Mesenchymal stem cell (in vitro differentiated cells and primary cell): ENCODE results near the gene GARIN5B.

ENCODE experiments used
- DNase-seq: peaks from one replicate; pipeline ENCODE4 v3.0.0-alpha.2; 2013
- H2AFZ ChIP-seq: one replicate; pipeline ENCODE4 v1.6.1; 2013; ENCODE audit warnings: low read depth, mild to moderate bottlenecking, control low read depth, inconsistent platforms, low read length, moderate library complexity
- H2AK5ac ChIP-seq: 2 replicates; pipeline ENCODE4 v1.6.1; 2013; ENCODE audit warnings: low read length, moderate library complexity, mild to moderate bottlenecking, inconsistent platforms; ENCODE audit not compliant: severe bottlenecking
- H2BK120ac ChIP-seq: one replicate; pipeline ENCODE4 v1.6.1; 2013; ENCODE audit warnings: low read depth, mild to moderate bottlenecking, inconsistent platforms, low read length, moderate library complexity
- H2BK12ac ChIP-seq, 2 experiments: one replicate each; pipeline ENCODE4 v1.6.1; 2013; ENCODE audit warnings: inconsistent platforms in 2 of 2, low read length in 2 of 2, mild to moderate bottlenecking in 2 of 2, moderate library complexity in 2 of 2, control low read depth in 1 of 2
- H2BK15ac ChIP-seq: one replicate; pipeline ENCODE4 v1.6.1; 2013; ENCODE audit warnings: mild to moderate bottlenecking, low read depth, inconsistent platforms; ENCODE audit not compliant: poor library complexity, severe bottlenecking
- H2BK5ac ChIP-seq: 2 replicates; pipeline ENCODE4 v1.6.1; 2013; ENCODE audit warnings: low read depth, mild to moderate bottlenecking, low read length, control low read depth, inconsistent platforms; ENCODE audit not compliant: poor library complexity, severe bottlenecking
- H3K14ac ChIP-seq, 2 experiments: one replicate each; pipeline ENCODE4 v1.6.1; 2013; ENCODE audit warnings: inconsistent platforms in 2 of 2, low read length in 2 of 2, control low read depth in 1 of 2, mild to moderate bottlenecking in 1 of 2, moderate library complexity in 1 of 2
- H3K18ac ChIP-seq, 2 experiments: one replicate each; pipeline ENCODE4 v1.6.1; 2013; ENCODE audit warnings: inconsistent platforms in 2 of 2, low read length in 2 of 2, control low read depth in 1 of 2, low read depth in 1 of 2, mild to moderate bottlenecking in 1 of 2
- H3K23ac ChIP-seq, 2 experiments: one replicate each; pipeline ENCODE4 v1.6.1; 2013; ENCODE audit warnings: inconsistent platforms in 2 of 2, low read length in 2 of 2, mild to moderate bottlenecking in 2 of 2, moderate library complexity in 2 of 2, control low read depth in 1 of 2
- H3K27ac ChIP-seq: 2 replicates; pipeline ENCODE4 v1.5.1; 2013; ENCODE audit warnings: mild to moderate bottlenecking, moderate library complexity, low read length, control low read depth, inconsistent platforms; ENCODE audit not compliant: poor library complexity, severe bottlenecking
- H3K27me3 ChIP-seq, 2 experiments: 2 replicates each; pipeline versions ENCODE4 v1.6.1 to v1.7.0; 2013; ENCODE audit warnings: low read length in 2 of 2, mild to moderate bottlenecking in 2 of 2, moderate library complexity in 2 of 2, control low read depth in 1 of 2, inconsistent platforms in 1 of 2; ENCODE audit not compliant: control insufficient read depth in 1 of 2, insufficient read depth in 1 of 2
- H3K36me3 ChIP-seq, 2 experiments: 2 replicates each; pipeline versions ENCODE4 v1.6.1 to v1.7.0; 2013; ENCODE audit warnings: low read length in 2 of 2, control low read depth in 1 of 2, inconsistent platforms in 1 of 2, low read depth in 1 of 2, mild to moderate bottlenecking in 1 of 2; ENCODE audit not compliant: insufficient read depth in 2 of 2, control insufficient read depth in 1 of 2
- H3K4ac ChIP-seq, 2 experiments: one replicate each; pipeline ENCODE4 v1.6.1; 2013; ENCODE audit warnings: inconsistent platforms in 2 of 2, low read length in 2 of 2, mild to moderate bottlenecking in 2 of 2, moderate library complexity in 2 of 2, control low read depth in 1 of 2, low read depth in 1 of 2
- H3K4me1 ChIP-seq: 2 replicates; pipeline ENCODE4 v1.6.1; 2013; ENCODE audit warnings: low read depth, low read length, control low read depth; ENCODE audit not compliant: control insufficient read depth, insufficient read depth
- H3K4me2 ChIP-seq: 2 replicates; pipeline ENCODE4 v1.6.1; 2013; ENCODE audit warnings: low read length, mild to moderate bottlenecking, inconsistent platforms; ENCODE audit not compliant: poor library complexity, severe bottlenecking
- H3K4me3 ChIP-seq, 2 experiments: 2 replicates each; pipeline versions ENCODE4 v1.5.1 to v1.7.0; 2013; ENCODE audit warnings: low read length in 2 of 2, mild to moderate bottlenecking in 2 of 2, control low read depth in 1 of 2, low read depth in 1 of 2; ENCODE audit not compliant: insufficient read depth in 1 of 2
- H3K79me1 ChIP-seq: replicated peaks from 2 replicates; pipeline ENCODE4 v1.6.1; 2013; ENCODE audit warnings: mild to moderate bottlenecking, control low read depth, low read length, inconsistent platforms; ENCODE audit not compliant: poor library complexity, severe bottlenecking
- H3K9ac ChIP-seq: 2 replicates; pipeline ENCODE4 v1.7.0; 2013; ENCODE audit warnings: mild to moderate bottlenecking, low read length, moderate library complexity
- H3K9me3 ChIP-seq: 2 replicates; pipeline ENCODE4 v1.7.0; 2013; ENCODE audit warnings: mild to moderate bottlenecking, low read length; ENCODE audit not compliant: control insufficient read depth
- H4K8ac ChIP-seq: one replicate; pipeline ENCODE4 v1.6.1; 2013; ENCODE audit warnings: inconsistent platforms, mild to moderate bottlenecking, low read length, moderate library complexity
- H4K91ac ChIP-seq: one replicate; pipeline ENCODE4 v1.6.1; 2013; ENCODE audit warnings: mild to moderate bottlenecking, low read length, inconsistent platforms
- WGBS: methylation state at CpG from one replicate; pipeline ENCODE4 v1.1.7; 2013; ENCODE audit warnings: mixed read lengths; 5-methylcytosine and 5-hydroxymethylcytosine counted together

Gene GARIN5B

GRCh38 chr19:55309448-55309847 lies 53.6 kb downstream of the GARIN5B start:
- no peak overlapping the region for H2BK120ac ChIP-seq
- no peaks in the 10 kb centered on the region for H3K79me1 ChIP-seq
- no peak overlapping the region for H3K4me2 ChIP-seq
- no peak overlapping the region for H2BK15ac ChIP-seq
- no peak overlapping the region for H2BK5ac ChIP-seq
- no peak overlapping the region for H3K27ac ChIP-seq
- H3K27me3 ChIP-seq, result no peaks in the 10 kb centered on the region
- H3K23ac ChIP-seq, result no peak overlapping the region
- peaks cover 29 to 65% of the 10 kb centered on the region in 2 experiments for H3K36me3 ChIP-seq
- H3K4me3 ChIP-seq, result no peak overlapping the region
- no peak overlapping the region for H2AFZ ChIP-seq
- H3K9me3 ChIP-seq, result no peaks in the 10 kb centered on the region
- no peak overlapping the region for H3K14ac ChIP-seq
- no peak overlapping the region for H4K8ac ChIP-seq
- no peak overlapping the region for H3K9ac ChIP-seq
- 94% methylated on average over 5 of the region's 5 CpGs for WGBS
- H4K91ac ChIP-seq, result no peak overlapping the region
- H3K4ac ChIP-seq, result no peak overlapping the region
- peaks cover 5% of the 10 kb centered on the region for H3K4me1 ChIP-seq
- no peak overlapping the region for H2AK5ac ChIP-seq
- no peak for DNase-seq
- H2BK12ac ChIP-seq, result no peak overlapping the region
- no peak overlapping the region for H3K18ac ChIP-seq

- Histone ChIP-seq H2BK5ac (no peak overlapping the region), H4K8ac (no peak overlapping the region), H3K79me1 (no peaks in the 10 kb centered on the region), H2BK15ac (no peak overlapping the region), H3K27ac (no peak overlapping the region), H4K91ac (no peak overlapping the region), H2BK12ac (no peak overlapping the region), H3K4me2 (no peak overlapping the region), H3K4me1 (peaks cover 4% of the 10 kb centered on the region), H2AFZ (no peak overlapping the region), H3K36me3 (peaks cover 40 to 76% of the 10 kb centered on the region in 2 experiments), H3K9ac (no peak overlapping the region), H2AK5ac (no peak overlapping the region), H3K9me3 (no peaks in the 10 kb centered on the region), H2BK120ac (no peak overlapping the region), H3K27me3 (no peaks in the 10 kb centered on the region), H3K23ac (no peak overlapping the region), H3K4me3 (no peak overlapping the region), H3K14ac (no peak overlapping the region), H3K4ac (no peak overlapping the region), H3K18ac (no peak overlapping the region)
- DNase-seq, result no peak
- WGBS, result 93% methylated on average over 4 of the region's 11 CpGs
These were observed 54.8 kb downstream of the GARIN5B start for GRCh38 chr19:55308281-55308680.

GRCh38 chr19:55306712-55307111 lies 56.3 kb downstream of the GARIN5B start:
- Histone ChIP-seq H3K9me3 (no peaks in the 10 kb centered on the region), H3K4me3 (no peak overlapping the region), H3K4me2 (no peak overlapping the region), H3K27ac (no peak overlapping the region), H2BK12ac (no peak overlapping the region), H4K91ac (no peak overlapping the region), H3K9ac (no peak overlapping the region), H2AFZ (no peak overlapping the region), H3K23ac (no peak overlapping the region), H4K8ac (no peak overlapping the region), H3K36me3 (peaks cover 46 to 73% of the 10 kb centered on the region in 2 experiments), H2BK120ac (no peak overlapping the region), H3K4me1 (peaks cover 6% of the 10 kb centered on the region), H2BK15ac (no peak overlapping the region), H2AK5ac (no peak overlapping the region), H3K79me1 (no peaks in the 10 kb centered on the region), H3K27me3 (no peaks in the 10 kb centered on the region), H2BK5ac (no peak overlapping the region), H3K14ac (no peak overlapping the region), H3K18ac (no peak overlapping the region), H3K4ac (no peak overlapping the region)
- no peak for DNase-seq
- WGBS, result 84% methylated on average over 2 of the region's 3 CpGs

- Histone ChIP-seq H3K9me3 (no peaks in the 10 kb centered on the region), H3K4me2 (no peak overlapping the region), H2BK12ac (no peak overlapping the region), H3K23ac (no peak overlapping the region), H2BK120ac (no peak overlapping the region), H2BK5ac (no peak overlapping the region), H3K4ac (no peak overlapping the region), H2AK5ac (no peak overlapping the region), H3K27me3 (no peaks in the 10 kb centered on the region), H3K4me1 (peaks cover 11% of the 10 kb centered on the region), H4K8ac (no peak overlapping the region), H3K27ac (no peak overlapping the region), H2AFZ (no peak overlapping the region), H3K14ac (no peak overlapping the region), H3K18ac (no peak overlapping the region), H3K4me3 (no peak overlapping the region), H3K9ac (no peak overlapping the region), H3K36me3 (peaks cover 46 to 68% of the 10 kb centered on the region in 2 experiments), H4K91ac (no peak overlapping the region), H2BK15ac (no peak overlapping the region), H3K79me1 (no peaks in the 10 kb centered on the region)
- DNase-seq, result no peak
- 93% methylated on average over 17 of the region's 17 CpGs for WGBS
These were observed 57.0 kb downstream of the GARIN5B start for GRCh38 chr19:55305983-55306562.
